Activated CD4-positive, CD25-positive, alpha-beta regulatory T cell treated with anti-CD3 and anti-CD28 coated beads, Interleukin-2, amount 50 U/mL, for 24 hours (primary cell): ENCODE results near the gene TNRC6B.
A peak's percentile ranks its signal among the peaks of the same experiment; 100 is the strongest.
"Not testable (repeated sequence)": the region's sequence is repeated elsewhere in the genome, so short reads cannot be mapped to it uniquely, and the experiment has no call there.

Experiments
- ATAC-seq, 2 donors: fragments of 150-1000 bp; cut with Tn5 transposase; one replicate each; pipeline ENCODE4 v1.10.0; 2021; ENCODE audit warnings: mild to moderate bottlenecking in 1 of 2, moderate library complexity in 1 of 2

TNRC6B gene

GRCh38 chr22:40182231-40182835, 4.6 kb downstream of the TNRC6B start:
- ATAC-seq, result no peak

DNA sequence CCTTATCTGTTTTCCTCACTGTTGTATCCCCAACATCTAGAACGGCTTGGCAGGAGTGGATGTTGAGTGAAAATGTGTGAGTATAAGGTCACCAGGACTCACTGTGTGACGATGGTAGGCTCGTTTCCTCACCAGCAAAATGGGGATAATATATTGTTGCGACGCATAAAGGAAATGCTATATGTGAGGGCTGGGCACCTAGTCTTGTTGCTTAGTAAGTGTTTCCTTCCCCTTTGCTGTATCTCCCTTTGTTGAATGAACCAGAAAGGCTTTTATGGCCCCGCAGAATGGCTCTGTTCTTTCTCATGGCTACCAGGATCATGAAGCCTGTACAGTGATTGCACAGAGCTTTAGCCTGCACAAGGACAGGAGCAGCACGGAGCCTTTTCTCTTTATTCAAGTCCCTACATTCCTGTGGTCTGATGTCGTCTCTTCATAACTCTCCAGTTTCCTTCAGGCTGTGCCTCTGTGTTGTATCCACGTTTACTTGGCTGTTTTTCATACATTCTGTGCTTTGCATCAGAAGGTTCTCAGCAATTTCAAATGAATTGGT, 5.4 kb downstream of the TNRC6B start:
- ATAC-seq, result peak; percentile 27 to 31

GRCh38 chr22:40183603-40184002, 5.9 kb downstream of the TNRC6B start:
- not testable (repeated sequence) for ATAC-seq

DNA sequence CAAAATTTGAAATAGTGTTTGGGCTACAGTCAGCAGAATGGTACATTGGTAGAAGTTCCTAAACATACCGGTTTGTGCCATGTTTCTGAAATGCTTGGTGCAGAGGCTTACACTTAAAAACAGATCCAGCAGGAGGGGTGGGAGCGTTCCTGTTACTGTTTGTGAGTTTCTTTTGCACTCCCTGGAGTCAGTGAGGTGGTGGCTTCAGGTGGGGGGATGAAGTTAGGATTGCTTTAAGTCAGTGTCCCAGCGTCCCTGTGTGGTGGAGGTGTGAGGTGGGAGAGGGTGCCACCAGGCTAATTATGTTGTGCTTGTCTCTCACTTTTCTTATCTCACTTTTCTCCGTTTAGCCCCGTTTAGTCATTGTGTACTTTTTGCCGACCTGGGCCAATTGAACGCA, 9.7 kb downstream of the TNRC6B start:
- no peak for ATAC-seq

GRCh38 chr22:40189997-40190396, 12.3 kb downstream of the TNRC6B start:
- no peak for ATAC-seq

DNA sequence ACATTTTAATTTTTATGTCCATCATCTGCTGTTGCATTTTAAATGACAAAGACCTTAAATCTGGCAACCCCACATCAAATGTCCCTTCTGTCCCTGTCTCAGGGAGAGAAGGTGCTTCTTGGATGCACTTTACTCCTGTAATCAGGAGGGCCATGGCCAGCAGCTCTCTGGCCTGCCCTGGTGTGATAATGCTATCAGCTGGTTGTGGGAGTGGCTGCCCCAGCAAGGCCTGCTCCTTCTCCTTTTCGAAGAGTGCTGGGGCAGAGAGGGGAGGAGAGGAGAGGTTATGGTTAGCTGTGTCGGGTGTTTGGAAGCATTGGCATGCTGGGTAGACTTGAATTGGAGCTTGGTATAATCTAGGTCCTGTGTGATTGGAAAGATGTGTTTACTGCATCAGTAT, 12.8 kb downstream of the TNRC6B start:
- ATAC-seq, result no peak

DNA sequence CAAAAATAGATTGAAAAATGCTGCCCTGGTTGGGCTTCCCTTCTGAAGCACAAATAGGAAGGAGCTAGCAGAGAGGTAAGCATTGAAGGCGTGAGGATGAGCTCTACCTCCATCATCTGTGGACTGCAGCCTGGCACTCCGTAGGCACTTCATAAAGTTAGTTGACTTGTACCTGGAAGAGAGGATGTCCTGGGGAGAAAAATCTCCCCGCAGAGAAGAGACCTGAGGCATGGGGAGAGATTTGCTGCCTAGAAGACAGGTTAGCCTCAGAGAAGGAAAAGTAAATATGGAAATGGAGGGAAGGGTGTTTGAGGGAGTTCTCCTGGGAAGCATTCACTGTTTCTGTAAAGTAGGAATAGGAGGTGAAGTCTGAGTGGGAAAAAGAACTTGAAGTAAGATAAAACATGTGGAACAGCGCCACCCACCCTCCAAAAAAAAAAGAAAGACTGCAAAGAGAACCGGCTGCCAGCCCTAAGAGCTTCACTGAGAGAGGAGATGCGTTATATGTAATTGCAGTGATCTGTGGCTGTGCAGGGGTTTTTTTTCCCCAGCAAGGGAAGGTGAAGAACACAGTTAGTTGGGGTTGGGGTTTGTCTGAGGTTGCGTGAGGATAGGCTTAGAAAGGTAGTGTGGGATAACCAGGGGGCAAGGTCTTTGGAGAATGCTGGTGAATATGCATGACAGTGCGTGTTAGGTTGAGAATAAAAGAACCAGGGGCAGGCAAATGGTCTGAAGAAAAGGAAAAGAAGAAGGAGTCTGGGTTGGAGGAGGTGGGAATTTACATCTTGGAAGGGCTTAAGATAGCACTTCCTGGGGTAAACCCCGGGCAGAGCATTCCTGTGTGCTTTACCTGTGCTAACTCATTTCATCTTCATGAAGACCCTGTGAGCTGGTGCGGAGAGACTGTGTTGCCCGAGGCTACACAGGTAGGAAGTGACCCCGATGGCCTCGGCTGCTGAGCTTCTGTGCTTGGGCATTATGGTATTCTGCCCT, 16.0 kb downstream of the TNRC6B start:
- ATAC-seq, result no peak

- no peak for ATAC-seq
Observed at GRCh38 chr22:40194656-40195055, 16.9 kb downstream of the TNRC6B start.

- ATAC-seq, result peak; percentile 99
Observed at GRCh38 chr22:40196628-40197360, 19.1 kb downstream of the TNRC6B start.

GRCh38 chr22:40197421-40197820, 19.7 kb downstream of the TNRC6B start:
- ATAC-seq, result not testable (repeated sequence)

DNA sequence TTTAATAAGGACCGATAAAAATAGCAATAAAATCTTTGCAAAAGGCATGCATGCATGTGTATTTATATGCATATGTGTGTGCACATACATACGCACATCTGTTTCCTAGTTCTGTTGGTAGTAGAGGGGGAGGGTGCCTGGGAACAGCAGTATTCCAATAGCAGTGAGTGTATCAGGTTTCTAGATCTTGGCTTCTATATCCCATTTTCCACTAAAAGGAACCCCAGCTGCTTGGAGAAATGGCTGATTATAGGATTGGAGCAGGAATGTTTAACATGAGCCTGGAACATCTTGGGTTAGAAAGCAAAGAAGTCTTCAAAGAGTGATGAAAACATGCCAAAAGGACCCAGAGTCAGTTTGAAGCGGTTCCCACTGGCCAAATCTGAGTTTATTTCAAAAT, 21.0 kb downstream of the TNRC6B start:
- no peak for ATAC-seq

GRCh38 chr22:40199223-40199622, 21.5 kb downstream of the TNRC6B start:
- ATAC-seq, result no peak

DNA sequence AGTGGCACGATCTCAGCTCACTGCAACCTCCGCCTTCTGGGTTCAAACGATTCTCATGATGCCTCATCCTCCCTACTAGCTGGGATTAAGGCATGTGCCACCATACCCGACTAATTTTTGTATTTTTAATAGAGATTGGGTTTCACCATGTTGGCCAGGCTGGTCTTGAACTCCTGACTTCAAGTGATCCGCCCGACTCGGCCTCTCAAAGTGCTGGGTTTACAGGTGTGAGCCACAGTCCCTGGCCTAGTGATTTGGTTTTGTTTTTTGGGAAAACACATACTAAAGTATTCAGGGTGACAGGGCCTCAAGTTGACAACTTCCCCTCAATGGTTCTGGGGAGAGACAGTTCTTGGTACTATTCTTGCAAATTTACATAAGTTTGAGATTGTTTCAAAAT, 22.1 kb downstream of the TNRC6B start:
- no peak for ATAC-seq

GRCh38 chr22:40200795-40201530, 23.2 kb downstream of the TNRC6B start:
- ATAC-seq, result no peak

- no peak for ATAC-seq
Observed at GRCh38 chr22:40202225-40202944, 24.7 kb downstream of the TNRC6B start.

DNA sequence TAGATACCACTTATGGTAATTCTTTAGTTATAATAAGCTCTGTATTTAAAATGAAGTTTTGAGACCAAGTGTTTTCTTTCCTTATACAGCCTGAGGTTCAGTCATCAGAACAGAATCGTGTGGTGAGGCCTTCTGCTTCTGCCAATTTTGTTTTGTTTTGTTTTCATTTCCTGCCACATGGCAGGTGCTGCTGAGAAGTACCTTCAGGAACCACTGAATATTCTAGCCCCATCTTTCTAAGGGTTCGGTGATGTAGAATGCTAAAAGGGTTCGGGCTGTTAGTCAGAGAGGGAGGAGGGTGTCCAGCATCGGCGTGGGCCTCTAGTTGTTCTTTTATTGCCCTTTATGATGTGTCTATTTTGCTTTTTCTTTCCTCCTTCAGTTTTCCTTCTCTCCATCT, 25.8 kb downstream of the TNRC6B start:
- ATAC-seq, result peak; percentile 86 to 91

DNA sequence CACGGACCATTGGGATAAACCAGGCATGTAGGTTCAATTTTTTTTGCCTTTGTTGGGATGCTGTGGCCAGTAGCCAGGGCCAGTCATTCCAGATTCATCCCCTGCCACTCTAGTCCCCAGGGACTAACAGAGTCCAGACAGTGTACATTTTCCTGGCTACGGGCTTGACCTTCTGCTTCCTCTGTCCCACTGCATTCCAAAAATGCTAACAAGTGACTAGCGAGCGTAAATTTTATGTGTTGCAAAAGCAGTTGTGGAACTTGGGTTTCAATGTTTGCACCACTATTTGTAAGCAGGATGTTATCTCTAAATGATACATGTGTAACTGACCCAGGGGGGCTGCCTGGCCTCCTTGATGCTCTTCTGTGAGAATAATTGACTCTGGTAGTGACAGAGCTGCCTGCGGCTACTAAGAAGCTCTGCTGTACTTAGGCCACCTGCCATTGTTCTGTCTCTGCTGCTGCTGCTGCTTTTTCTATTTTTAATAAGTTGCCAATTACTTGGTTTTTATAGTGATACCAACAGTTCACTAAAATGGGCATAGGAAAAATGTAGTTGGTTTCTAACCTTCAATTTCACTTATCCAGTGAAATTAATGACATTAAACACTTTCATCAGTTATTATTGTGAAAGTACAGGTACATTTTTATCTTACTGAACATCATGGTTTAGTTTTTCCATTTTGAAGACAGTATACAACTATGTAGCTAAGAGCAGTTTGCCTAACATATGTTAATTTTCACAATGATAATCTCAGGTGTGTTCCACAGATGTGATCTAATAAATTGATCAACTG, 26.8 kb downstream of the TNRC6B start:
- no peak for ATAC-seq

- no peak for ATAC-seq
Observed at GRCh38 chr22:40206561-40206960, 28.8 kb downstream of the TNRC6B start.

- peak; percentile 77 to 78 for ATAC-seq
Observed at GRCh38 chr22:40210818-40211217, 33.1 kb downstream of the TNRC6B start.

GRCh38 chr22:40211476-40212054, 33.8 kb downstream of the TNRC6B start:
- no peak for ATAC-seq
